GM10248 (cell line): ENCODE results near the gene SAMM50.

Source experiments
- CTCF ChIA-PET: fragments of 300-600 bp; sonication (Branson Sonifier 250); formaldehyde crosslinking; extraction: SDS; loops from one replicate; lab custom pipeline; 2021; ENCODE audit warnings: antibody characterized with exemption; lab: Yijun Ruan, JAX
- POLR2A ChIA-PET: fragments of 350-650 bp; sonication (Branson Sonifier 250); formaldehyde crosslinking; extraction: SDS; loops from one replicate; lab custom pipeline; 2020; ENCODE audit warnings: antibody characterized with exemption; lab: Yijun Ruan, JAX
- DNase-seq: peaks from one replicate; pipeline ENCODE4 v3.0.0; 2012; ENCODE audit errors: extremely low spot score
- CTCF ChIP-seq: IDR thresholded peaks from 2 replicates; pipeline ENCODE4 v1.5.1; 2012; ENCODE audit warnings: mild to moderate bottlenecking, low read depth; ENCODE audit errors: extremely low read depth, missing control alignments, control extremely low read depth

The SAMM50 gene

GRCh38 chr22:43996170-43996980 lies 41.1 kb downstream of the SAMM50 start:
- ChIA-PET POLR2A (no interaction called here), CTCF (interaction anchor here (1.0 to 8.7 kb wide), 4 partner anchors 18 to 630 kb away, joined by 3 to 328 read pairs (median 44); no protein-coding TSS in a partner anchor)
- TF ChIP-seq CTCF = no peak
- DNase-seq = peak; percentile 88

GRCh38 chr22:43996981-43997265 lies 41.7 kb downstream of the SAMM50 start:
- CTCF ChIA-PET = interaction anchor here (5.3 to 8.7 kb wide), 2 partner anchors 89 to 629 kb away, joined by 53 to 328 read pairs; no protein-coding TSS in a partner anchor
- no peak for TF ChIP-seq CTCF
- POLR2A ChIA-PET = no interaction called here
- DNase-seq = no peak

GRCh38 chr22:43998679-43999264 lies 43.5 kb downstream of the SAMM50 start:
- TF ChIP-seq CTCF = no peak
- POLR2A ChIA-PET = no interaction called here
- CTCF ChIA-PET = interaction anchor here (0.9 to 8.7 kb wide), 5 partner anchors 53 to 627 kb away, joined by 3 to 328 read pairs (median 3); no protein-coding TSS in a partner anchor

GRCh38 chr22:43999378-43999777 lies 44.1 kb downstream of the SAMM50 start:
- DNase-seq = no peak
- ChIA-PET POLR2A (no interaction called here), CTCF (interaction anchor here (0.9 to 8.7 kb wide), 4 partner anchors 10 to 626 kb away, joined by 3 to 328 read pairs (median 4); no protein-coding TSS in a partner anchor)
- TF ChIP-seq CTCF = no peak

More at GRCh38 chr22:43998679-43999264, 43.5 kb downstream of the SAMM50 start:
- DNase-seq = no peak

GRCh38 chr22:44000123-44000522 lies 44.9 kb downstream of the SAMM50 start:
- TF ChIP-seq CTCF = no peak
- ChIA-PET POLR2A (no interaction called here), CTCF (interaction anchor here (0.9 to 8.7 kb wide), 3 partner anchors 9 to 115 kb away, joined by 3 to 328 read pairs (median 3); no protein-coding TSS in a partner anchor)
- DNase-seq = no peak

GRCh38 chr22:44001521-44001920 lies 46.3 kb downstream of the SAMM50 start:
- DNase-seq = no peak
- ChIA-PET CTCF (interaction anchor here (1.1 to 2.9 kb wide), 3 partner anchors 8 to 84 kb away, joined by 3 to 26 read pairs (median 6); no protein-coding TSS in a partner anchor), POLR2A (no interaction called here)
- no peak for TF ChIP-seq CTCF
